Islet of Langerhans (tissue), 1 donor: ENCODE measurements around the gene KTN1.

Experiments
- FAIRE-seq: peaks from one replicate; lab custom pipeline; 2011; peaks lifted over from hg19 to GRCh38; lab: Jason Lieb, UNC

Gene KTN1, protein sequence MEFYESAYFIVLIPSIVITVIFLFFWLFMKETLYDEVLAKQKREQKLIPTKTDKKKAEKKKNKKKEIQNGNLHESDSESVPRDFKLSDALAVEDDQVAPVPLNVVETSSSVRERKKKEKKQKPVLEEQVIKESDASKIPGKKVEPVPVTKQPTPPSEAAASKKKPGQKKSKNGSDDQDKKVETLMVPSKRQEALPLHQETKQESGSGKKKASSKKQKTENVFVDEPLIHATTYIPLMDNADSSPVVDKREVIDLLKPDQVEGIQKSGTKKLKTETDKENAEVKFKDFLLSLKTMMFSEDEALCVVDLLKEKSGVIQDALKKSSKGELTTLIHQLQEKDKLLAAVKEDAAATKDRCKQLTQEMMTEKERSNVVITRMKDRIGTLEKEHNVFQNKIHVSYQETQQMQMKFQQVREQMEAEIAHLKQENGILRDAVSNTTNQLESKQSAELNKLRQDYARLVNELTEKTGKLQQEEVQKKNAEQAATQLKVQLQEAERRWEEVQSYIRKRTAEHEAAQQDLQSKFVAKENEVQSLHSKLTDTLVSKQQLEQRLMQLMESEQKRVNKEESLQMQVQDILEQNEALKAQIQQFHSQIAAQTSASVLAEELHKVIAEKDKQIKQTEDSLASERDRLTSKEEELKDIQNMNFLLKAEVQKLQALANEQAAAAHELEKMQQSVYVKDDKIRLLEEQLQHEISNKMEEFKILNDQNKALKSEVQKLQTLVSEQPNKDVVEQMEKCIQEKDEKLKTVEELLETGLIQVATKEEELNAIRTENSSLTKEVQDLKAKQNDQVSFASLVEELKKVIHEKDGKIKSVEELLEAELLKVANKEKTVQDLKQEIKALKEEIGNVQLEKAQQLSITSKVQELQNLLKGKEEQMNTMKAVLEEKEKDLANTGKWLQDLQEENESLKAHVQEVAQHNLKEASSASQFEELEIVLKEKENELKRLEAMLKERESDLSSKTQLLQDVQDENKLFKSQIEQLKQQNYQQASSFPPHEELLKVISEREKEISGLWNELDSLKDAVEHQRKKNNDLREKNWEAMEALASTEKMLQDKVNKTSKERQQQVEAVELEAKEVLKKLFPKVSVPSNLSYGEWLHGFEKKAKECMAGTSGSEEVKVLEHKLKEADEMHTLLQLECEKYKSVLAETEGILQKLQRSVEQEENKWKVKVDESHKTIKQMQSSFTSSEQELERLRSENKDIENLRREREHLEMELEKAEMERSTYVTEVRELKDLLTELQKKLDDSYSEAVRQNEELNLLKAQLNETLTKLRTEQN (N-terminal part only)

DNA sequence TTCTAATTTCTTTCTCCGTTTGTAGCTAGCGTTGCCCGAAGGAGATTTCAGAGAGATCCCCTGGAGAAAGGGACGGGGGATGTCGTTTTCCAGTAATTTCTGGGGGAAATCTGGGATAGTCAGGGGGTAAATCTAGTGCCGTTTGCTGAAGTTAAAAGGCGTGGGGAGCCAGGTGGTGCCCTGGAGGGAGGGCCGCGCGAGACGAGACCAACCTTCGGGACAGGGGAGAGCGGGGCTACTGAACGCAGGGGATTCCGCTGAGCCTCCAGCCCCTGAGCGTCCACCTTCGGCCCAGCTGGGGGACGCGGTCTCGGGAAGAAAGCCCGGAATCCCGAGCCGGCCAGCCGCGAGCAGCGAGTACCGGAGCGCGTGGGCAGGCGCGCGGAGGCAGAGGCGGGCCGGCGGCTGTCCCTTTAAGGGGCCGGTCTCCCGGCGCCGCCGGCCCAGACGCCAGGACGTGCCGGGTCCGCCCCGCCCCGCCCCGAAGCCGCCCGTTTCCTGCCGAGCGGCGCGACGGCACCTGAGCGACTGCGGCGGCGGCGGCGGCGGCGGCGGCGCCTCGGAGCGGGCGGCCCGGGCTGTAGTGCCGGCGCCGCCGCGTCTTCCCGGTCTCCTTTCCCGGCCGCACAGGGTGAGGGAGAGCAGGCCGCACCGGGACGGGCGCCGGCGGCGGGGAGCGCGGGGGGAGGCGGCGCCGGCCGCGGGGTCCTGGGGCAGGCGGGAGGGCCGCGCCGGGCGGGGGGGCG is at the start of gene KTN1:
Gene KTN1, plus strand, starts transcription at position 484 of the 746 bp plus-strand sequence. CDS start 31,842 bp downstream, outside the sequence.
- no peak for FAIRE-seq

- FAIRE-seq = no peak
Observed at GRCh38 chr14:55530464-55530863, 49.5 kb upstream of the KTN1 start.

- FAIRE-seq = no peak
Observed at GRCh38 chr14:55532645-55533344, 47.2 kb upstream of the KTN1 start.

DNA sequence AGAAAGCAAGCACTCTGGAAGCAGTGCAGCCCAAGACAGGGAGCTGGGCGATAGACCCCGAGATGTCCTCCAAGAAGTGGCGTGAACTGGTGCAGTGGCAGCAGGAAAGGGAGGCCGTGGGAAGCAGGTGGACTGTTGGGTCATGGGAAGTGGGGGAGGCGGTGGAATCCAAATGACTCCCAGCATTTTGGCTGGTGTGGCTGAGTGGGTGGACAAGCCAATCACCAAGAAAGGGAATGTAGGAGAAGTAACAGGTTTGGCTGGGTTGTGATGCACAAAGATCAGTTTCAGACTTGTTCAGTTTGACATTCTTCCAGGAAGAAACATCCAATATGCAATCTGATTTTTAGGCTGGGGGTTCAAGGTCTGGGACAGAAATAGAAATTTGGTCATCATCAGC is 46.0 kb upstream of the KTN1 start:
- no peak for FAIRE-seq

GRCh38 chr14:55535516-55536203 is 44.3 kb upstream of the KTN1 start:
- no peak for FAIRE-seq

GRCh38 chr14:55536204-55536708 is 43.8 kb upstream of the KTN1 start:
- FAIRE-seq = no peak

- FAIRE-seq = no peak
Observed at GRCh38 chr14:55537782-55538181, 42.2 kb upstream of the KTN1 start.

DNA sequence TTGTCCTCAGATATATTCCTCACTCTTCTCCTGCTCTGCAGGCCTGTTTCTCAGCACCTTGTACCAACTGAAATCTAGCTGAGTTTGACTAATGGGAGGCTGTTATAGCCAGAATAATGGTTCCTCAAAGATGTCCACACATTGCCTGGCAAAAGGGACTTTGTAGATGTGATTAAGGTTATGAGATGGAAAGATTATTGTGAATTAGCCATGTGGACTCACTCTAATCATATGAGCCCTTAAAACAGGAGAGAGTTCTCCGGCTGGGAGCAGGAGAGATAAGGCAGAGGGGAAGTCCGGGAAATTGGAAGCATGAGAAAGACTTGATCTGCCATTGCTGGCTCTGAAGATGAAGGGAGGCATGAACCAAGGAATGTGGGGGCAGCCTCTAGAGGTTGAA is 40.0 kb upstream of the KTN1 start:
- FAIRE-seq = no peak

GRCh38 chr14:55540847-55541773 is 38.9 kb upstream of the KTN1 start:
- no peak for FAIRE-seq

GRCh38 chr14:55545779-55546178 is 34.2 kb upstream of the KTN1 start:
- FAIRE-seq = no peak

- no peak for FAIRE-seq
Observed at GRCh38 chr14:55546212-55546874, 33.7 kb upstream of the KTN1 start.

DNA sequence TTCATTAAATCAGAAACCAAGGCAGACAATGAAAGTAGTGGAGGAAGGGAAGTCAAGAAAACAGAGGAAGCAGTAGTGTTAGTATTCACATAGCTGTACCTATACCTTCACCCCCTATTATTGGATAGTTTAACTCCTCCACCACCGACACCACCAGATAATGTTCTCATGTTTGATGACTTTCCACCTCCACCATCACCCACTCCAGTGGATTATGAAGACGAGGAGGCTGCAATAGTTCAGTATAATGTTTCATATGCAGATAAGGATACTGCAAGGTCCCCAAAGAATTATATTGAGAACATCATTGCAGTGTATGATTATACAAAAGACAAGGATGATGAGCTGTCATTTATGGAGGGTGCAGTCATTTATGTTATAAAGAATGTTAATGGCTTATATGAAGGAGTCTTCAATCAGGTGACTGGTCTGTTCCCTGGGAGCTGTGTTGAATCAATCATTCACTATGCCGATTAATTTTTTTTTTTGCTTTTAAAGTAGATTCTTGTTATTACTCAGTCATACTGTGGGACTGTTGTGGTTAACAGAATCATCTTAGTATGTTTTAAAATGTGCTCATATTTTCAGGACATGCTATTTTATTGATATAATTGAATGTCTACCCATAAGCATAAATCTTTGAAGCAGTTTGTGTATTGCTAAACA is 32.2 kb upstream of the KTN1 start:
- no peak for FAIRE-seq

- no peak for FAIRE-seq
Observed at GRCh38 chr14:55553791-55554190, 26.2 kb upstream of the KTN1 start.

DNA sequence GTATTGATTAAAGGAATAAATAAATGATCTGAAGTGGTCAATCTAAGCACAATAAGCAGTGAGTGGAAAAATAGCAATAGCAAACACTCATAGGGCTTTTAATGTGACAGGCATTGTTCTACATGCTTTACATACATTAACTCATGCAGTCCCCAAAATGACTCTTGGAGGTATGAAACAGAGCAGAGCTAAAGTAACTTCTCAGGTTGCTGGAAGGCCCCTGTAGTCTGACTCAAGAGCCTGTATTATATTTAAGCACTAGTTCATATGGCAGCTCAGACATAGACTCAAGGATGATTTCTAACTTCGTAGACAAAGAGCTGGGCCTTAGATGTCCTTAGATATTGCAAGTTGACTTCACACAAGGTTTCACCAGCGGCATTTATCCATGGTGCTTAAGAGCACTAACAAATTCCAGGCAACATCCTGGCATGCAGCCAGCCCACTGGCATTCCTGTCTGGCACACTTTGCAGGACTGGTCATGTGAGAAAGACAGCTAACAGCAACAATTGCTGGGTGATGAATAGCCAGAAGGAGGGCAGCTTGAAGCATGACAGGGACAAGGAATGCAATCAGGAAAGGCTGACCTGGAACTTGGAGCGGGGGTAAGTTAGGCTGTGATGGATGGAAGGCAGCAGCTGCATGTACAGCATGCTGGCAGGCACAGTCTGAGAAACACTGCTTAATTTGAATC is 22.9 kb upstream of the KTN1 start:
- no peak for FAIRE-seq

GRCh38 chr14:55562135-55562534 is 17.9 kb upstream of the KTN1 start:
- FAIRE-seq = no peak

DNA sequence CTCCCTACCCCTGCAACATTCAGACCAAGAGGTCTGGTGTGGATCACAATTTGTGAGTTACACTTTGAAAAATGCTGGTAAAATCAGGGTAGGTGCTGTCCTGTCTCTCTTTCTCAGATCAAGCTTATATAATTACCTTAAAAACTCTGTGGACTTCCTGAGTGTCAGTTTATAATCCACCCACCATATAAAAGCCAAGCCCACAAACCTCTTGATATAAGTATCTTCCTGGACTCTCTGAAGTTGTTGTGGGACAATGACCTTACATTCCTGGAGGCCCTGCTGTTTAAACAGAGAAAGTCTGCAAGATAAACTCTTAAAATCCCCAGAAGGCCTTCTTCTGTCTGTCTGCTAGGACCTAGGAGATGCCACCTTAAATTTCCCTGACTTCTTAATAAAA is 11.4 kb upstream of the KTN1 start:
- no peak for FAIRE-seq

GRCh38 chr14:55571125-55571889 is 8.7 kb upstream of the KTN1 start:
- no peak for FAIRE-seq
